Measurements from ENCODE around the gene PLA2G2D. TPM values are rescaled to one million over a fixed set of nuclear protein-coding genes. Genes with fewer than 3 reads are reported as not detected.

PLA2G2D gene
- total RNA-seq, 3 donors from 2014 or later (not counting 1 experiment from before 2014, with no cell fraction given), result not detected

GRCh38 chr1:20115479-20115878 is 3.9 kb downstream of the PLA2G2D start:
- no peaks in the 10 kb centered on the region for H3K4me1 Mint-ChIP-seq
- H3K27me3 Mint-ChIP-seq (ENCODE audit: low read depth in 2 of 2), result peaks cover 12 to 22% of the 10 kb centered on the region in 2 donors
- no peaks in the 10 kb centered on the region for H3K36me3 Mint-ChIP-seq

GRCh38 chr1:20114021-20114648 is 5.2 kb downstream of the PLA2G2D start:
- H3K9me3 Mint-ChIP-seq, result no peaks in the 10 kb centered on the region
- no peak overlapping the region for H3K27ac ChIP-seq (ENCODE audit: low read length)
- no peak for TF ChIP-seq CTCF (IDR thresholded peaks at IDR 0.05)
- no peaks in the 10 kb centered on the region for H3K27me3 ChIP-seq (ENCODE audit: control insufficient read depth, insufficient read depth, low read length)
- no peak overlapping the region for H3K4me3 Mint-ChIP-seq
- no peaks in the 10 kb centered on the region for H3K4me1 ChIP-seq (ENCODE audit: control insufficient read depth, insufficient read depth, low read length)
- peaks cover 9 to 22% of the 10 kb centered on the region in 2 donors for H3K27me3 Mint-ChIP-seq (ENCODE audit: low read depth in 2 of 2)
- no peaks in the 10 kb centered on the region for H3K36me3 Mint-ChIP-seq
- H3K9me3 ChIP-seq (ENCODE audit: control insufficient read depth, insufficient read depth, low read length), result no peaks in the 10 kb centered on the region
- H3K4me3 ChIP-seq (ENCODE audit: low read length), result no peak overlapping the region
- DNase-seq, result no peak
- H3K4me1 Mint-ChIP-seq, result no peaks in the 10 kb centered on the region
- intact Hi-C loops (cut with micrococcal nuclease), result no loop called here
- ATAC-seq, result no peak
- WGBS (ENCODE audit: insufficient coverage), result 85% methylated on average over 15 of the region's 15 CpGs
- H3K36me3 ChIP-seq (ENCODE audit: control insufficient read depth, insufficient read depth, low read length), result no peaks in the 10 kb centered on the region
- no peak overlapping the region for H3K27ac Mint-ChIP-seq

More at GRCh38 chr1:20115479-20115878, 3.9 kb downstream of the PLA2G2D start:
- H3K27ac Mint-ChIP-seq, result no peak overlapping the region
- intact Hi-C loops (cut with micrococcal nuclease), result no loop called here
- H3K9me3 Mint-ChIP-seq, result no peaks in the 10 kb centered on the region
- 83% methylated on average over 4 of the region's 4 CpGs for WGBS (ENCODE audit: insufficient coverage)
- no peak for TF ChIP-seq CTCF (IDR thresholded peaks at IDR 0.05)
- DNase-seq, result no peak
- Histone ChIP-seq H3K4me3 (ENCODE audit: low read length) (no peak overlapping the region), H3K27ac (ENCODE audit: low read length) (no peak overlapping the region), H3K9me3 (ENCODE audit: control insufficient read depth, insufficient read depth, low read length) (no peaks in the 10 kb centered on the region), H3K4me1 (ENCODE audit: control insufficient read depth, insufficient read depth, low read length) (peaks cover 5% of the 10 kb centered on the region), H3K36me3 (ENCODE audit: control insufficient read depth, insufficient read depth, low read length) (no peaks in the 10 kb centered on the region), H3K27me3 (ENCODE audit: control insufficient read depth, insufficient read depth, low read length) (no peaks in the 10 kb centered on the region)
- no peak for ATAC-seq
- no peak overlapping the region for H3K4me3 Mint-ChIP-seq

- TF ChIP-seq CTCF (IDR thresholded peaks at IDR 0.05), result no peak
- no peaks in the 10 kb centered on the region for H3K27me3 ChIP-seq (ENCODE audit: control insufficient read depth, insufficient read depth, low read length)
- intact Hi-C loops (cut with micrococcal nuclease), result no loop called here
- no peak overlapping the region for H3K4me3 ChIP-seq (ENCODE audit: low read length)
- no peak for DNase-seq
- Mint-ChIP-seq H3K27ac (no peak overlapping the region), H3K9me3 (no peaks in the 10 kb centered on the region), H3K4me3 (no peak overlapping the region), H3K27me3 (ENCODE audit: low read depth in 2 of 2) (peaks cover 11 to 13% of the 10 kb centered on the region in 2 donors), H3K4me1 (no peaks in the 10 kb centered on the region), H3K36me3 (no peaks in the 10 kb centered on the region)
- no peaks in the 10 kb centered on the region for H3K4me1 ChIP-seq (ENCODE audit: control insufficient read depth, insufficient read depth, low read length)
- WGBS (ENCODE audit: insufficient coverage), result 78% methylated on average over 3 of the region's 3 CpGs
- no peaks in the 10 kb centered on the region for H3K9me3 ChIP-seq (ENCODE audit: control insufficient read depth, insufficient read depth, low read length)
- H3K27ac ChIP-seq (ENCODE audit: low read length), result no peak overlapping the region
- H3K36me3 ChIP-seq (ENCODE audit: control insufficient read depth, insufficient read depth, low read length), result no peaks in the 10 kb centered on the region
- ATAC-seq, result no peak
Measured at GRCh38 chr1:20112279-20113000, 6.9 kb downstream of the PLA2G2D start.
